NCI-H1092 treated with DMSO at 0.1 percent for 48 hours (cell line): ENCODE data around the gene ZNF558.
A peak's percentile ranks its signal among the peaks of the same experiment; 100 is the strongest.

ENCODE experiments used
- DNase-seq: peaks from one replicate; lab custom pipeline; 2025; lab: John Stamatoyannopoulos, UW

ZNF558 gene

GRCh38 chr19:8832132-8833021, at the start of gene ZNF558, which contains the start of gene MBD3L1:
Gene ZNF558 (minus strand): TSS chr19:8832304. CDS start chr19:8822659, 9,645 bp downstream.
Gene MBD3L1 (plus strand): TSS chr19:8832377. CDS start chr19:8842679, 10,302 bp downstream.
- peak; percentile 96 for DNase-seq

- no peak for DNase-seq
These were observed 49.4 kb upstream of the ZNF558 start for GRCh38 chr19:8881512-8881911.

GRCh38 chr19:8880868-8881488, 48.9 kb upstream of the ZNF558 start:
- DNase-seq = no peak

GRCh38 chr19:8877854-8878705, 46.0 kb upstream of the ZNF558 start:
- DNase-seq = no peak

GRCh38 chr19:8866344-8866743, 34.2 kb upstream of the ZNF558 start:
- no peak for DNase-seq

GRCh38 chr19:8858260-8858659, 26.2 kb upstream of the ZNF558 start:
- DNase-seq = no peak

- DNase-seq = no peak
These were observed 18.4 kb upstream of the ZNF558 start for GRCh38 chr19:8850488-8850887.

- DNase-seq = no peak
These were observed 17.1 kb upstream of the ZNF558 start for GRCh38 chr19:8849232-8849631.

GRCh38 chr19:8846819-8847218, 14.7 kb upstream of the ZNF558 start:
- DNase-seq = no peak

GRCh38 chr19:8840708-8841107, 8.6 kb upstream of the ZNF558 start:
- DNase-seq = no peak

- DNase-seq = no peak
These were observed 3.8 kb upstream of the ZNF558 start for GRCh38 chr19:8835877-8836276.

- no peak for DNase-seq
These were observed 3.3 kb upstream of the ZNF558 start for GRCh38 chr19:8835446-8835845.

GRCh38 chr19:8831832-8832131, 322 bp downstream of the ZNF558 start:
- DNase-seq = peak; percentile 26

- DNase-seq = no peak
These were observed 731 bp downstream of the ZNF558 start for GRCh38 chr19:8831373-8831772.

- no peak for DNase-seq
These were observed 4.8 kb downstream of the ZNF558 start for GRCh38 chr19:8827277-8827676.

GRCh38 chr19:8826371-8826770, 5.7 kb downstream of the ZNF558 start:
- no peak for DNase-seq

- no peak for DNase-seq
These were observed 10.3 kb downstream of the ZNF558 start for GRCh38 chr19:8821748-8822241.

GRCh38 chr19:8820234-8820633, 11.9 kb downstream of the ZNF558 start:
- no peak for DNase-seq

- DNase-seq = no peak
These were observed 16.3 kb downstream of the ZNF558 start for GRCh38 chr19:8815780-8816179.

- DNase-seq = no peak
These were observed 17.9 kb downstream of the ZNF558 start for GRCh38 chr19:8814176-8814575.

- no peak for DNase-seq
These were observed 20.6 kb downstream of the ZNF558 start for GRCh38 chr19:8811315-8812172.
